ENCODE data around the gene PTPRQ.

- TF ChIP-seq EGR1 (IDR thresholded peaks at IDR 0.05; ENCODE audit: borderline replicate concordance, low read depth, low read length) (no peak), TEAD4 (IDR thresholded peaks at IDR 0.05; ENCODE audit: low read depth, low read length) (no peak), JUN (IDR thresholded peaks at IDR 0.05; ENCODE audit: low read depth, low read length) (no peak), BACH1 (IDR thresholded peaks at IDR 0.05; ENCODE audit: low read length) (no peak), MAFK (IDR thresholded peaks at IDR 0.05; ENCODE audit: low read depth, low read length) (no peak), RFX5 (IDR thresholded peaks at IDR 0.05; ENCODE audit: borderline replicate concordance, low read depth, low read length) (no peak), RNF2 (IDR thresholded peaks at IDR 0.05; ENCODE audit: borderline replicate concordance, low read depth, low read length, missing control alignments, poor library complexity, severe bottlenecking) (no peak), HDAC2 (IDR thresholded peaks at IDR 0.05; ENCODE audit: borderline replicate concordance in 1 of 2, low read depth in 2 of 2, low read length in 2 of 2) (no peak), CHD2 (IDR thresholded peaks at IDR 0.05; ENCODE audit: low read length) (no peak), EZH2 (IDR thresholded peaks at IDR 0.05; ENCODE audit: low read depth, low read length, severe bottlenecking) (no peak), POLR2A (IDR thresholded peaks at IDR 0.05; ENCODE audit: control extremely low read depth in 1 of 2, low read depth in 2 of 2, low read length in 2 of 2) (no peak), CEBPB (IDR thresholded peaks at IDR 0.05; ENCODE audit: low read depth, low read length) (no peak)
- TF ChIP-seq, protein P1, sequence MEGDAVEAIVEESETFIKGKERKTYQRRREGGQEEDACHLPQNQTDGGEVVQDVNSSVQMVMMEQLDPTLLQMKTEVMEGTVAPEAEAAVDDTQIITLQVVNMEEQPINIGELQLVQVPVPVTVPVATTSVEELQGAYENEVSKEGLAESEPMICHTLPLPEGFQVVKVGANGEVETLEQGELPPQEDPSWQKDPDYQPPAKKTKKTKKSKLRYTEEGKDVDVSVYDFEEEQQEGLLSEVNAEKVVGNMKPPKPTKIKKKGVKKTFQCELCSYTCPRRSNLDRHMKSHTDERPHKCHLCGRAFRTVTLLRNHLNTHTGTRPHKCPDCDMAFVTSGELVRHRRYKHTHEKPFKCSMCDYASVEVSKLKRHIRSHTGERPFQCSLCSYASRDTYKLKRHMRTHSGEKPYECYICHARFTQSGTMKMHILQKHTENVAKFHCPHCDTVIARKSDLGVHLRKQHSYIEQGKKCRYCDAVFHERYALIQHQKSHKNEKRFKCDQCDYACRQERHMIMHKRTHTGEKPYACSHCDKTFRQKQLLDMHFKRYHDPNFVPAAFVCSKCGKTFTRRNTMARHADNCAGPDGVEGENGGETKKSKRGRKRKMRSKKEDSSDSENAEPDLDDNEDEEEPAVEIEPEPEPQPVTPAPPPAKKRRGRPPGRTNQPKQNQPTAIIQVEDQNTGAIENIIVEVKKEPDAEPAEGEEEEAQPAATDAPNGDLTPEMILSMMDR (IDR thresholded peaks at IDR 0.05; ENCODE audit: control extremely low read depth in 1 of 3, insufficient read depth in 1 of 3, low read depth in 1 of 3, low read length in 3 of 3) = no peak
These were observed 199.9 kb downstream of the PTPRQ start for GRCh38 chr12:80643961-80644360.

Data from H1 (cell line).